Activated CD4-positive, alpha-beta T cell treated with anti-CD3 and anti-CD28 coated beads, Interleukin-2, amount 50 U/mL, for 4 hours (primary cell): ENCODE results near the gene CADM2.

Experiments
- DNase-seq, 2 experiments: peaks; one replicate each; pipeline ENCODE4 v3.0.0-alpha.2; 2020

CADM2 gene

DNA sequence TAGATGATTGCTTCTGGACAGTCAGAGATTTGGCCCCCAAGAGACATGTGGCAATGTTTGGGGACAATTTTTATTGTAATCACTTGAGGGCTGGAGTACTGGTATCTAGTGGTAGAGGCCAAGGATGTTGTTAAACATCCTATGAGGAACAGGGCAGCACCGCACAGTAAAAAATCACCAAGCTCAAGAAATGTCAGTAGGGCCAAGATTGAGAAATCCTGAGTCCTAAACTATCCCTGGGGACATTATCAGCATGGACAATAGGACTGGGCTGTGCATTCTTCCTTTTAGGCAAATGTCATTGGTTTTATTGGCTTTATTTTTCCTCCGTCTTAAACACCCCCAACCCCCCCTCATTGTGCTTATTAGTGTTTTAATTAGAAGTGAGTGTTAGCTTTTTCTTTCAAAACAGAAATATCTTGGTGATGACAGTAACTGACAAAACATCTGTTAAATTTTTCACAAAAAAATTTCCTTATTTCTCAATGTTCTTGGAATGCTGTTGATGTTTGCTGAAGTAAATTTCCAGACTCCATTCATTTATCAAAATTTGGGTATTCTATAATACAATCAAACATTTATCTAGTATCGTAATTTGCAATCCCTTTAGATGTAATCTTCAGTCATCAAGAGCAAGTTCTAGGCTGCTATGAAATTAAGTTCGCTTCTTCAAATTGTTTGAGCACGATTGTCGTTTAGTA is 1087.8 kb downstream of the CADM2 start:
- no peak for DNase-seq

DNA sequence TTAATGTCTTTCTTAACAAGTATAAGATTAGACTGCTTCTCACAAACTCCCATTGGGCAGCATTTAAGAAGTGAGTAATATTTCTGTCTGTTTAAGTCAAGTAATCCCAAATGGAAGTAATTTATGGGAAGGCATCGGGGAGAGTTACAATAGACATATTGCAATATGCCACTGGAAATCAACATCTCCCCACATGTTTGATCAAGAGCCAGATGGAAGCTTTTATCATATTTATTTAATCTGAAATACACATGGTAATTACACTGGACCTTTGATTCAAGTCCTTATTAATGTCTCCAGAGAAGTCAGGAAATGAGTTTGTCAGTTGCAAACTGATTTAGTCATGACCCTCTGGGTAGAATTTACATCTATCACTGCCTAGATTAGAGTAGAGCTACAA is 1088.4 kb downstream of the CADM2 start:
- no peak for DNase-seq

DNA sequence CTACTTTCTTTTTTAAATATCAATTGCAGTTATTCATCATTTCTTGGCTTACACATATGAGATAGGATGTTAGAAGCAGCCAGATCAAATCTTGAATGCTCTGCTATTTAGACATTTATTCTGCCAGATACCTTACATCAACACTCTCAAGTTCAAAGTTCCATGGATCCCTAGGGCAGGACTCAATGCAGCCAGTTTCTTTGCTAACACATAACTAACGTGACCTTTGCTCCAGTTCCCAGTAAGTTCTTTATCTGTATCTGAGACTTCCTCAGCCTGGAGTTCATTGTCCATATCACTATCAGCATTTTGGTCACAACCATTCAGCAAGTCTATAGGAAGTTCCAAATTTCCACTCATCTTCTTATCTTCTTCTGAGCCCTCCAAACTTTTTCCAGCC is 1092.3 kb downstream of the CADM2 start:
- DNase-seq, result no peak

DNA sequence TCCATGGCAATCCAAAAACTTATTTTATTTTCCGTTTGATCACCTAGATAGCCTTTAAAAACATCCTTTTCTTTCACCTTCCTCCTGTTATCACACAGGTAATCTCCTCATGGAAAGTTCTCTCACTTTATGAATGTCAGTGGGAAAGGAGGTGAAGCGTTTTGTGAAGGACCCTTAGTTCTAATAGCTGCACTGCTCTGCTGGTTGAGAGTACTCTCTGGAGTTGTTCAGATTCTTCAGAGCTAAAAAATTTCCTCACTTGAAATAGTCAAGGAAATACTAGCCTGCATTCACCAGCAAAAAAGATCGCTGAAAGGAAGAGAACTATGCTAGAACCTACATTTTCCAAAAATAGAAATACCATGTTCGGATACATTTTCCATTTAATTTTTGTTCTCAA is 1097.2 kb downstream of the CADM2 start:
- DNase-seq, result no peak

DNA sequence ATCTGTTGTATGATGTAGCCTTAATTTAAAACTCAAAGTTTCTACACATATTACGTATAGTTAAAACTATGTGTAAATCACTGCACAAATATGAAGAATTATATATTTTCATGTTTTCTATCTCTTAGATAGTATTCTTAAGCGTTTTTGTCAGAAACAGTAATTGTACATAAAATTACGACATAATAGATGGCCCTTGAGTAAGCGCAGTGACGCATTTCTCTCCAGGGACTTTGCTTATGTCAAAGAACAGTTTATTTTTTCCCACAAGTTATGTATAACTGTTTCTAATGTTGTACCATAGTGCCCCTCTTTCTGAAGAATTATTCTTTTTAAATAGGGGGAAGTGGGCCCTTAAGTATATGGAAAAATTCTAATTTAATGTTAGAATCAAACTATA is 1098.2 kb downstream of the CADM2 start:
- no peak for DNase-seq

DNA sequence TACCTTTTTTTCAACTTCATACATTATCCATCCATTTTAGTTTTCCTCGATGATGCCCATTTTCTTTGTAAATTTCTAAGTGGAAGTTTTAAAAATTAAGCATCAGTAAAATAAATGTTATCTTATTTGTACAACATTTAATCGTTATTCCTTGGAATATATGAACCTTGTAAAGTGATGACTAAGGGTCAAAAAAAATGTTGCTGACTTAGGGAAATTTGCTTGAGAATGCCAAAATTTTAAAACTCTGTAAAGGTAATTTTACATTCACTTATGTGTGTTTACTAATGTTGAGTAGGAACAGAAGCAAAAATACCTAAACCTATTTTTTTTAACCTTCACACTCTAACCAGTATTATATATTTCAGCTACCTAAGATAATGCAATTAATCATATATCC is 1115.0 kb downstream of the CADM2 start:
- no peak for DNase-seq

DNA sequence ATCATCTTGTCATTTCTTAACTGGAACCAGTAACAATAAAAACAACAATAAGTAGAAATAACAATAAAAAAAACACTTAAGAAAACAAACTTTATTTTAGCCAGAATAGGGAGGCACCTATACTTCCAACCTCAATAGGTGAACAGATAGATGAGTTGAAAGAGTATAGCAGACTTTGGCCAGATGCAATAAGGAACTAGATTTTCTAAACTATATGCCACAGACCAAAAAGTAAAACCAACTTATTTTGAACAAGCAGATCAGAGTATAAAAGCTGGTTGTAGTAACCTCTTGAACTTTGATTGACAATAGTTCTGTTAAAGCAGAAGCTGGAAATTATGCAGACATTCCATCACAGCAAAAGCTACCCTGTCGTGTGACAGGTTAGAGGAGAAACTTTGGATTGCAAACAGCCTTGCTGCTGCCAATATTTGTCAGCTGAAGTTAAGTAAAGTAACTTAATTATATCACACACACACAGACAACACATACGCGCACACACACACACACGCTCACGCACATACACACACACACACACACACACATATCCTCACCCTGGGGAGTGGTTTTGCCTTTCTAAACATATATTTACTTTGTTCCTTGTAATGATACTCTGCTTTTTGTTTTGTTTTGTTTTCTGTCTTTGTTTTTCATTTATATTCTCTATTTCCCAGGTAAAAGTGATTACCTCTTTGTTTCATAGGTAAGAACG is 1128.5 kb downstream of the CADM2 start:
- no peak for DNase-seq

DNA sequence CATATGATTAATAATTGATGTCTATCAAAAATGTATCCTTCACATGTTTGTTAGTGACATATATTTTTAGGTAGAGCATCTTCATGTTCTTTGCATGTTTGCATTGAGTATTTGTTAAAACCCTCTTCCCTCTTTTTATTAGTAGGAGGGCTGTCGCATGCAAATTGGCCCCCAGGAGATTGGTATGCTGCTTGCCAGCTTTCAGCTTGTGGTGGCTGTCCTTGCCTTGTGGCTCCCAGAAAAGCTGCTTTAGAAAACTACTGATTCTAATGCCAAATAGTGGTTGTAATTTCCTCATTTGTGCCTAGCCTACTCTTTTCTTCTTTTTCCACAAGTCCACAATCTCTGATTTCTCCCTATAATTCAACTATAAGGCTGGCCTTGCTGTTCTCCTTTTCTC is 1145.4 kb downstream of the CADM2 start:
- DNase-seq, result no peak

DNA sequence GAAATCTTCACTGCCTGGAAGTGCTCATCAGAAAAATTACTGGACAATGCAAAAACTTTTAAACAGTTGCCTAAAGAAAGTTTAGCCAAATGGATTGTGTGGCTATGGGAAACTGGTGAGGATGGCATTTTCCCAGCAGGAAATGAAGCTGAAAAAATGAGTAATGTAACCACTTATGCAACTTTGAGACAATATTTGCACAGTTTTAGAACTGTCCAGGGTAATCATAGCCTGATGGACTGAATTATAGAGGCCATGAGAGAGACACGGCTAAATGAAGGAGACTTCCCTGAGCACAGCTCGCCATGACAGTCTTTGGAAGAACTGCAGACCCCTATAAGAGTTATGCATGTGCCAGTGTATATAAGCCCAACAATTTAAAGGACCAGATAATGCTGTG is 1150.6 kb downstream of the CADM2 start:
- DNase-seq, result no peak
